D341Med (cell line): ENCODE data around the gene PRIM2.
"Not testable (repeated sequence)": the region's sequence is repeated elsewhere in the genome, so short reads cannot be mapped to it uniquely, and the experiment has no call there.

Source experiments
- DNase-seq: peaks from one replicate; pipeline ENCODE4 v3.0.0; 2012; ENCODE audit warnings: low spot score

The PRIM2 gene

DNA sequence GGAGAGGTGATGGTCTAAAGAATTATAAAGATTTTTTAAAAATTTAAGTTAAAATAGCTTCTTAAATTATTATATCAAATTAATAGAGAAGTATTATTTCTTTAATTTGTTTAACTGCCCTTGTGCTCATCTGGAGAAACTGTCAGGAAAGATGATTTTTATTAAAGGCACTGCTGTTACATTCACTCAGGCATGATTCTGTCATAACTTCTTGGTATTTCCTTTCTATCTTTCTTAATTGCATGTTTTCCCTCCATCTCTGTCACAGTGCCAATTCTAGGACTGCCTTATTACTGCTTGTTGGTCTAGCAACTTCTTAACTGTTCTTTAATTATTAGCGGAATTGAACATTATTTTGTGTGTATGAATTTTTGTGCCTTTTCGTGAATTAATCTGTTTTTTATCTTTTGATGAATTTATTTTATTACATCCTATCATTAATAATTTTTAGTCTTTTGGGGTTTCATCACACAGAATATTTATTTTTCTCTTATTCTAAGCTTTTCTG, 47.7 kb downstream of the PRIM2 start:
- not testable (repeated sequence) for DNase-seq

- not testable (repeated sequence) for DNase-seq
Observed at GRCh38 chr6:57368965-57369731, 51.7 kb downstream of the PRIM2 start.

- DNase-seq = not testable (repeated sequence)
Observed at GRCh38 chr6:57371779-57372178, 54.3 kb downstream of the PRIM2 start.

DNA sequence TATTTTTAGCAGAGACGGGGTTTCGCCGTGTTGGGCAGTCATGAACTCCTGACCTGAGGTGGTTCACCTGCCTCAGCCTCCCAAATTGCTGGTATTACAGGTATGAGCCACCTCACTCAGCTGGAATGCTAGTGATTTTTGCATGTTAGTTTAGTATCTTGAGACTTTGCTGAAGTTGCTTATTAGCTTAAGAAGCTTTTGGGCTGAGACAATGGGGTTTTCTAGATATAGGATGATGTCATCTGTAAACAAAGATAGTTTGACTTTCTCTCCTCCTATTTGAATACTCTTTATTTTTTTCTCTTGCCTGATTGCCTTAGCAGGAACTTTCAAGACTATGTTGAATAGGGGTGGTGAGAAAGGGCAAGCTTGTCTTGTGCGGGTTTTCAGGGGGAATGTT, 57.3 kb downstream of the PRIM2 start:
- DNase-seq = not testable (repeated sequence)

GRCh38 chr6:57376083-57376482, 58.7 kb downstream of the PRIM2 start:
- DNase-seq = not testable (repeated sequence)

- DNase-seq = not testable (repeated sequence)
Observed at GRCh38 chr6:57389038-57389592, 71.7 kb downstream of the PRIM2 start.

- DNase-seq = not testable (repeated sequence)
Observed at GRCh38 chr6:57390818-57391217, 73.4 kb downstream of the PRIM2 start.

DNA sequence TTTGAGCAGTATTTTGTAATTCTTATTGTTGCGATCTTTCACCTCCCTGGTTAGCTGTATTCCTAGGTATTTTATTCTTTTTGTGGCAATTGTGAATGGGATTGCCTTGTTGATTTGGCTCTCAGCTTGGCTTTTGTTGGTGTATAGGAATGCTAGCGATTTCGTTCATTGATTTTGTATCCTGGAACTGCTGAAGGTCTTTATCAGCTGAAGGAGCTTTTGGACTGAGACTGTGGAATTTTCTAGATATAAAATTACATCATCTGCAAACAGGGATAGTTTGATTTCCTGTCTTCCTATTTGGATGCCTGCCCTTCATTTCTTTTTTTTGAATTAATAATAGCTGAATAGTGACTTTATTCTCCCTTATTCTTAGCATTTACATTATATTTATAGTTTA, 74.6 kb downstream of the PRIM2 start:
- DNase-seq = not testable (repeated sequence)

- not testable (repeated sequence) for DNase-seq
Observed at GRCh38 chr6:57419341-57419740, 101.9 kb downstream of the PRIM2 start.

- no peak for DNase-seq
Observed at GRCh38 chr6:57421503-57421902, 104.1 kb downstream of the PRIM2 start.

GRCh38 chr6:57423468-57423867, 106.0 kb downstream of the PRIM2 start:
- DNase-seq = peak; percentile 40

GRCh38 chr6:57431742-57432141, 114.3 kb downstream of the PRIM2 start:
- DNase-seq = not testable (repeated sequence)

GRCh38 chr6:57432157-57432556, 114.7 kb downstream of the PRIM2 start:
- DNase-seq = no peak

- no peak for DNase-seq
Observed at GRCh38 chr6:57432919-57433684, 115.7 kb downstream of the PRIM2 start.

GRCh38 chr6:57433790-57434189, 116.4 kb downstream of the PRIM2 start:
- DNase-seq = not testable (repeated sequence)

DNA sequence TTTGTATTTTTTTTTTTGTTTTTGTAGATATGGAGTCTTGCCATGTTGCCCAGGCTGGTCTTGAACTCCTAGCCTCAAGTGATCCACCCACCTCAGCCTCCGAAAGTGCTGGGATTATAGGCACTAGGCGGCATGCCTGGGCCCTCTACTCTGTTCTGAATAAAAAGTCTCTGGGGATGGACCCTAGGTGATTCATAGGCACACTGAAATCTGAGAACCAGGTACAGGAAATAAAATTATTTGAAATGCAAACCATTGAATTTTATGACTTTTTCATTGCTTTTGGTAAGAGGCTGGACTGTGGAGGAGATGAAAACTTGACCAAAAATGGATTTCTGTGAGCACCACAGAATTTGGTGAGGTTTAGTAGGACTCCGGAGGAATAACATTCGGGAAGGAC, 117.5 kb downstream of the PRIM2 start:
- DNase-seq = no peak

GRCh38 chr6:57435475-57436160, 118.2 kb downstream of the PRIM2 start:
- no peak for DNase-seq

GRCh38 chr6:57440735-57441134, 123.3 kb downstream of the PRIM2 start:
- not testable (repeated sequence) for DNase-seq

GRCh38 chr6:57442133-57442532, 124.7 kb downstream of the PRIM2 start:
- DNase-seq = not testable (repeated sequence)

DNA sequence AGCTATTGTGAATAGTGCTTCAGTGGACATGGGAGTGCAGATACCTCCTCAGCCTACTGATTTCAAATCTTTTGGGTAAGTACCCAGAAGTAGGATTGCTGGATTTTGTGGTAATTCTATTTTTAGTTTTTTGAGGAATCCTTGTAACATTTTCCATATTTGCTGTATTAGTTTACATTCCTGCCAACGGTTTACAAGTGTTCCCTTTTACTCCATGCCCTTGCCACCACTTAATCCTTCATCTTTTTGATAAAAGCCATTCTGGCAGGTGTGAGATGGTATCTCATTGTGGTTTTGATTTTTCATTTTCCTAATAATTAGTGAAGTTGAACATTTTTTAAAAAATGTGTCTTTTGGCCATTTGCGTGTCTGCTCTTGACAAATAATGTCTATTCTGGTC, 125.8 kb downstream of the PRIM2 start:
- DNase-seq = not testable (repeated sequence)

DNA sequence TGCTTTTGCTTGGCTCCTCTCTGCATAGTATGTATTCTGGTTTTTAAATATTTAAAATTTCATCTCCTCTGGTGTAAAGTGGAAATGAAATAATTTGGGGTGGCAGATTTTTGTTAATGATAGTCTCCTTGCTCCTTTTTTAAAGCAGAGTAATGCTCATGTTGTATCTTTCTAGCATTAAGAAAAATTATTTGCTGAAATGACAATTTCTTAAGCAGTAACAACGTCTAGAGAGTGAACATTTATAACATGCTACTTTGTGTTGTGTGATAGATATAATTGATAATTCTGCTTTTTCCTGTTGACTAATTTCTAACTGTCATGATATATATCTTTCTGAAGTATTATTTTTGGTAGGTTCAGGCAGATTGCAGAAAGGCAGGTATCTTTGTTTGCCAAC, 127.4 kb downstream of the PRIM2 start:
- DNase-seq = not testable (repeated sequence)

GRCh38 chr6:57445379-57445778, 127.9 kb downstream of the PRIM2 start:
- not testable (repeated sequence) for DNase-seq
